GM19193 (cell line): ENCODE results near the gene SIX2.

Experiments used
- POLR2A ChIP-seq: IDR thresholded peaks from 4 replicates; pipeline ENCODE4 v1.6.1; 2011; ENCODE audit not compliant: insufficient read depth, insufficient read length; ENCODE audit errors: extremely low read depth

SIX2 gene

GRCh38 chr2:45009303-45009927 lies at the start of gene SIX2:
Gene SIX2 (minus strand): TSS chr2:45009452. CDS start chr2:45009110, 342 bp downstream.
- TF ChIP-seq POLR2A: no peak

DNA sequence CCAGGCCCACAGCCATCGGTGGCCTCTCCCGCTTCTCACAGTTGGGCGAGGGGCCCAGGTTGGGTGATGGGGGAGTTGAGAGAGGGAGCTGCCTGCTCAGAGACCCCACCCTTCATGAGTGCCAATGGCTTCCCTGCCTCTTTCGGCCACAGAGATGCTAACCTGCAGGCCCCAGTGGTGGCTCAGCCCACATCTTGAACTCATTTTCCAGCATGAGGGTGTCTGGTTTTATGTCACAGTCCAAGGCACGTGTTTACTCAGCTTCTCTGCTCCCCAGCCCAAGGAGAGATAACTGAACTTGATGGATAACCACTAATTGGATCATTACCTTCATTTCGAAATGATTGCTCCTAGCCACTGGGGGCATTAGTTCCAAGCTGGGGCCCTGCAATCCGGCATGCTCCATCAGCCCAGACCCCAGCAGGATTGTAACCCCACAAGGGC lies 45.9 kb upstream of the SIX2 start:
- TF ChIP-seq POLR2A: no peak

- no peak for TF ChIP-seq POLR2A
Measured at GRCh38 chr2:45053966-45054365, 44.7 kb upstream of the SIX2 start.

GRCh38 chr2:45052388-45052928 lies 43.2 kb upstream of the SIX2 start:
- no peak for TF ChIP-seq POLR2A

GRCh38 chr2:45049569-45050336 lies 40.5 kb upstream of the SIX2 start:
- no peak for TF ChIP-seq POLR2A

GRCh38 chr2:45047301-45047700 lies 38.0 kb upstream of the SIX2 start:
- TF ChIP-seq POLR2A: no peak

DNA sequence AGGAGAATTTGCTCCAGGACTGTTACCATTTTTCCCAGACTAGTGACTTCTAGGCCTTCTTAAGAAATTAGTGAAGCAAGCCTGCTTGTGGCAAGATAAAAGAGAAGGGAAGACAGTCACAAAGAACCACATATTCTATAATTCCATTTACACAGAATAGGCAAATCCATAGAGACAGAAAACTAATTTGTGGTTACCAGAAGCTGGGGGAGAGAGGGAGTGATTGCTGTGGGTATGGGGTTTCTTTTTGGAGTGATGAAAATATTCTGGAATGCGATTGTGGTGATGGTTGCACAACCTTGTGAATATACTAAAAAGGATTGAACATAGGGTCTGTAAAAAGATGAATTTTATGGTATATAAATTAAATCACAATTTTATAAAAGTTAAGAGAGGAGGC lies 37.5 kb upstream of the SIX2 start:
- TF ChIP-seq POLR2A: no peak

DNA sequence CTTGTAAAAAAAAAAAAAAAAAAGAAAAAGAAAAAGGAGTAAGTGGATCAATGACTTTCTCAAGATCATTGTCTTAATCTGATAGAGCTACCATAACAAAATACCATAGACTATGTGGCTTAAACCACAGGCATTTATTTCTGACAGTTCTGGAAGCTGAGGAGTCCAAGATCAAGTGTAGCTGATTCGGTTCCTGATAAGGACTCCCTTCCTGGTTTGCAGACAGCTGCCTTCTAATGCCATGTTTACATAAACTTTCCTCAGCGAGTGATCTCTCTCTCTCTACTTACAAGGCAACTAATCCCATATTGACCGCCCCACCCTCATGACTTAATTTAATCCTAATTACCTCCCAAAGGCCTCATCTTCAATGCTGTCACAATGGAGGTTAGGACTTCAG lies 36.5 kb upstream of the SIX2 start:
- TF ChIP-seq POLR2A: no peak

DNA sequence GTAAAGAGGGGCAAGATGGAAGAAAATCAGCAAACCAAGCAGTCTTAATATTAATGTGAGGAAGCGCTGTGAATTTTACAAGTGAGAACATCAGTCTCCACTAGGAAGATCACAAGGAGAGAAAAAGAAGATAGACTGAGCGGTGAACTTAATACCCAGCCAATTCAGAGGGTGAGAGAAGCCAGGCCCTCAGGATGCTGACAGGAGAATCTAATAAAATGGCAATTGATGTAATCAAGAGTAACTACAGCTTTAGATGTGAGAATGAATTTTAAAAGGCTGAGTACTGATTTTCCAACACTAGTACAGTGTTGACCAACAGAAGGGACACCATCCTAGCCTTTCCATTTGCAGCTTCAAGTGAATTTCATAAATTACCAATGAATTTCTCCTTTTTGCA lies 35.7 kb upstream of the SIX2 start:
- no peak for TF ChIP-seq POLR2A

DNA sequence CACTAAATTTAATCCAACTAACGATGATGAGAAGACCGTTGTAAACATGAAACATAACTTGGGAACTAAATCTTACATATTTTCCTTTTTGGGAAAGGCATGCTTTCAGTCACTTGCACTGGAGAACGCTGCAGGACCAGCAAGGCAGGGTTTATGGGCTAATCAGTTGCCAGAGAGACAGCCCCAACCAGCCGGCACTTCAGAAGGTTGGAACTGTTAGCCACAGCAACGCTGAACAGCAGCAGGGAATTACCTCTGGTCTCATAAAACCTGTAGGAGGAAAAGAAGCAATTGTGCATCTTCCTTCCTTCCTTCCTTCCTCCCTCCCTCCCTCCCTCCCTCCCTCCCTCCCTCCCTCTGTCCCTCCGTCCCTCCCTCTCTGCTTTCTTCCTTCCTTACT lies 33.9 kb upstream of the SIX2 start:
- no peak for TF ChIP-seq POLR2A

- no peak for TF ChIP-seq POLR2A
Measured at GRCh38 chr2:45042401-45042800, 33.1 kb upstream of the SIX2 start.

- no peak for TF ChIP-seq POLR2A
Measured at GRCh38 chr2:45040786-45041185, 31.5 kb upstream of the SIX2 start.

DNA sequence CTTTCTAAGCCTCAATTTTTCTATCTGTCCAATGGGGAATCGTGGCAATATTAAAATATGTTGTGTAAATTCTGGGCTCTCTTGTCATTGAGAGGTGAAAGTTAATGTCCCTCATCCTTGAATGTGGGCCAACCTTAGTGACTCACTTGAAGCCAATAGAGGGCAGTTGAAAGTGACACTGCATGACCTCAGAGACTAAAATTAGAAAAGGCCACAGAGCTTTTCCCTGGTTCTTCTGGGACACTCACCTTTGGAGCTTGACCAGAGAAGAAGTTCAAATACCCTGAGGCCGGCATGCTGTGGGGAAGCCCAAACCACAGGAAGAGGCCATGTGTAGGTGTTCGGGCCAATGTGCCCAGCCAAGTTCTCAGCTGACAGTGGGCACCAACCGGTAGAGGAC lies 24.1 kb upstream of the SIX2 start:
- TF ChIP-seq POLR2A: no peak

- TF ChIP-seq POLR2A: no peak
Measured at GRCh38 chr2:45031028-45031427, 21.8 kb upstream of the SIX2 start.

DNA sequence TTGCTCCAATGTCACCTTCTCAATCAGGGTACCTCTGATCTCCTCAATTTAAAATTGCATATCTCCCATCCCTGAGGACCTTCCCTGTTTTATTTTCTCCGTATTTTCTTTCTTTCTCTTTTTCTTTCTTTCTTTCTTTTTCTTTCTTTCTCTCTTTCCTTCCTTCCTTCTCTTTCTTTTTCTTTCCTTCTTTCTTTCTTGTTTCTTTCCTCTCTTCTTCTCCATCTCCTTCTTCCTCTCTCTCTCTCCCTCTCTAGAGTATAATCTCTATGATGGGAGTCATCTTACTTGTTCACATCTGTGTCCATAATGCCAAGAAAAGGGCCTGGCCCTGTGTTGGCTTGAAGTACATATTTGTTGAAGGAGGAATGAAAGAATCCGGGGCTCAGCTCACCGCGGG lies 21.3 kb upstream of the SIX2 start:
- TF ChIP-seq POLR2A: no peak

DNA sequence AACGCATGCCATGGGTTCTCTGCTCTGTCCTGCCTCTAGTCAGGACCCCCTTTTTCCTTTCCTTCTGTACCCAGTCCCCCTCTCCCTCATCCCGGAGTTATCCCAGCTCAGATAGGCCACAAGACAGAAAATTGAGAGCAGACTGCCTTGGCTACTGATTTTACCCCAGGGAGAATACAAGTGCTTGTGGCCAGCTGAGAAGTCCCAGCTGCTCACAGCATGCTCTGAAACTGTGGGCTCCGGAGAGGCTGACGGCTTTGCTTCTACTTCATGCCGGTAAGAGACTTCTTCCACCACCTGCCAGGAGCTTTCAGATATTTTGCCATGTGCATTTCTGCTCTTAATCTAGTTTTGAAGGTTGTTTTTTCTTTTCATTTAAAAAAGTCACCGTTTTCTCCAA lies 20.0 kb upstream of the SIX2 start:
- no peak for TF ChIP-seq POLR2A
